ENCODE measurements around the gene KRT5.

- TF ChIP-seq POLR2A (IDR thresholded peaks at IDR 0.05): no peak
- TF ChIP-seq, protein P1, sequence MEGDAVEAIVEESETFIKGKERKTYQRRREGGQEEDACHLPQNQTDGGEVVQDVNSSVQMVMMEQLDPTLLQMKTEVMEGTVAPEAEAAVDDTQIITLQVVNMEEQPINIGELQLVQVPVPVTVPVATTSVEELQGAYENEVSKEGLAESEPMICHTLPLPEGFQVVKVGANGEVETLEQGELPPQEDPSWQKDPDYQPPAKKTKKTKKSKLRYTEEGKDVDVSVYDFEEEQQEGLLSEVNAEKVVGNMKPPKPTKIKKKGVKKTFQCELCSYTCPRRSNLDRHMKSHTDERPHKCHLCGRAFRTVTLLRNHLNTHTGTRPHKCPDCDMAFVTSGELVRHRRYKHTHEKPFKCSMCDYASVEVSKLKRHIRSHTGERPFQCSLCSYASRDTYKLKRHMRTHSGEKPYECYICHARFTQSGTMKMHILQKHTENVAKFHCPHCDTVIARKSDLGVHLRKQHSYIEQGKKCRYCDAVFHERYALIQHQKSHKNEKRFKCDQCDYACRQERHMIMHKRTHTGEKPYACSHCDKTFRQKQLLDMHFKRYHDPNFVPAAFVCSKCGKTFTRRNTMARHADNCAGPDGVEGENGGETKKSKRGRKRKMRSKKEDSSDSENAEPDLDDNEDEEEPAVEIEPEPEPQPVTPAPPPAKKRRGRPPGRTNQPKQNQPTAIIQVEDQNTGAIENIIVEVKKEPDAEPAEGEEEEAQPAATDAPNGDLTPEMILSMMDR (IDR thresholded peaks at IDR 0.05): no peak
Observed at GRCh38 chr12:52541709-52542108, 21.5 kb upstream of the KRT5 start.
